ENCODE measurements around the gene COMMD1.

DNA sequence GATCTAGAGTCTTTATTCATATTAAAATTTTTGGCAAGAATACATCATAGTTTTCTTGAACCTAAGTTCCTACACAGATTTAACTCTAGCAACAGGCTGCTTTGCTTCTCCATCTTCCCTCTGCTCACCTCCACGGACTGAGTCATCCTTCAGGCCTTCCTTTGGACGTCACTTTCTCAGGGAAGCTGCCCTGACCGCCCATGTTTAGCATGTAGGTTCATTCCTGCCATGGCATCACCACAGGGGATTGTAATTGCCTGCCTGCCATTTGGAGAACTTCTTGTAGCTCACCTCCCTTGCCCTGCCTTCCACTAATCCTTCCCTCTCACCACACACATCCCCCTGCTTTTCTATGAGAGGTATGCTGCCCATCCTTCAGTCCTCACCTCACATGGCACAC is 246.5 kb downstream of the COMMD1 start:
- TF ChIP-seq, protein P1, sequence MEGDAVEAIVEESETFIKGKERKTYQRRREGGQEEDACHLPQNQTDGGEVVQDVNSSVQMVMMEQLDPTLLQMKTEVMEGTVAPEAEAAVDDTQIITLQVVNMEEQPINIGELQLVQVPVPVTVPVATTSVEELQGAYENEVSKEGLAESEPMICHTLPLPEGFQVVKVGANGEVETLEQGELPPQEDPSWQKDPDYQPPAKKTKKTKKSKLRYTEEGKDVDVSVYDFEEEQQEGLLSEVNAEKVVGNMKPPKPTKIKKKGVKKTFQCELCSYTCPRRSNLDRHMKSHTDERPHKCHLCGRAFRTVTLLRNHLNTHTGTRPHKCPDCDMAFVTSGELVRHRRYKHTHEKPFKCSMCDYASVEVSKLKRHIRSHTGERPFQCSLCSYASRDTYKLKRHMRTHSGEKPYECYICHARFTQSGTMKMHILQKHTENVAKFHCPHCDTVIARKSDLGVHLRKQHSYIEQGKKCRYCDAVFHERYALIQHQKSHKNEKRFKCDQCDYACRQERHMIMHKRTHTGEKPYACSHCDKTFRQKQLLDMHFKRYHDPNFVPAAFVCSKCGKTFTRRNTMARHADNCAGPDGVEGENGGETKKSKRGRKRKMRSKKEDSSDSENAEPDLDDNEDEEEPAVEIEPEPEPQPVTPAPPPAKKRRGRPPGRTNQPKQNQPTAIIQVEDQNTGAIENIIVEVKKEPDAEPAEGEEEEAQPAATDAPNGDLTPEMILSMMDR (IDR thresholded peaks at IDR 0.05) = no peak
- TF ChIP-seq POLR2A (IDR thresholded peaks at IDR 0.05) = no peak

Measured in thyroid gland (tissue), 4 donors.